GM18519 (cell line): Measurements from ENCODE around the gene KRI1.
"Not testable (repeated sequence)": the region's sequence is repeated elsewhere in the genome, so short reads cannot be mapped to it uniquely, and the experiment has no call there.

ENCODE experiments used
- ATAC-seq: cut with Tn5 transposase; IDR thresholded peaks from one replicate; pipeline ENCODE4 v1.9.1; 2021; ENCODE audit warnings: mild to moderate bottlenecking, moderate library complexity; ENCODE audit not compliant: unreplicated experiment, low FRiP score

Gene KRI1

DNA sequence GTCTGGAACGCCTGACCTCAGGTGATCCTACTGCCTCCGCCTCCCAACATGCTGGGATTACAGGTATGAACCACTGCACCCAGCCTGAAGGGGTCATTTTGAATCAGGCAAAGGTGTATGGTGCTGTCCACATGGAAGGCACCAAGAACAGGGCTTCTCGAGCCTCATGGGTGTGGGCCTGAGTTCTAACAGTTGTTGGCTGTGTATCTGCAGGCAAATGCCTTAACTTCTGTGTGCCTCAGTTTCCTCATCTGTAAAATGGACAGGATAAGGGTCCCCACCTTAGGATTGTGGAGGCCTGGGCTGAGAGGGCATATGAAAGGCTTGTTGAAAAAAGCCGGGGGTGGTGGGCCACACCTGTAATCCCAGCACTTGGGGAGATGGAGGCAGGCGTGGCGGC, 12.1 kb upstream of the KRI1 start:
- no peak for ATAC-seq

- ATAC-seq: no peak
Observed at GRCh38 chr19:10575011-10575716, 9.4 kb upstream of the KRI1 start.

DNA sequence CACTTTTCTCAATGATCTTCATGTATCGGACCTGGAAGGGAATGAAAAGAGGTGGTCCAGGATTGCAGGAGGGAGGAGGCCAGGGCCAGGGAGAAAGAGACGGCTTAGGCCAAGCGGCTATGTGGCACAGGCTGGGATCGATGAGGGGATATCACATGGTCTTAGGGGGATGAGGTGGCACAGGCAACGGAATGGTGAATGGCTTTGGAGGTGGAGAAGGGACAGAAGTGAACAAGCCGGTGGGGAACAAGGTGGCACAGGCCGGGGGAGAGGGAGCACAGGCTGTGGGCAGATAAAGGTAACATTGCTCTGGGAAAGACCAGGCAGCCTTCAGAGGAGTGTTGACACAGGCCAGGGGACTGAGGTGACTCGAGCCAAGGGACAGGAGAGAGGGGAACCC, 8.7 kb upstream of the KRI1 start:
- ATAC-seq: no peak

DNA sequence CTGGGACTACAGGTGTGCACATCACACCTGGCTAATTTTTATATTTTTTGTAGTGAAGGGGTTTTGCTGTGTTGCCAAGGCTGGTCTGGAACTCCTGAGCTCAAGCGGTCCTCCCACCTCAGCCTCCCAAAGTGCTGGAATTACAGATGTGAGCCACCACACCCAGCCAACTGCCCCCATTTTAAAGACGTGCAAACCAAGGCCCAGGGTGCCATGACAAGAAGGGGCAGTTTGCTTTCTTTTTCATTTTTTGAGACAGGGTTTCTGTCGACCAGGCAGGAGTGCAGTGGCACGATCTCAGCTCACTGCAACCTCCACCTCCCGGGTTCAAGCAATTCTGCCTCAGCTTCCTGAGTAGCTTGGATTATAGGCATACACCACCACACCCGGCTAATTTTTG, 8.0 kb upstream of the KRI1 start:
- not testable (repeated sequence) for ATAC-seq

DNA sequence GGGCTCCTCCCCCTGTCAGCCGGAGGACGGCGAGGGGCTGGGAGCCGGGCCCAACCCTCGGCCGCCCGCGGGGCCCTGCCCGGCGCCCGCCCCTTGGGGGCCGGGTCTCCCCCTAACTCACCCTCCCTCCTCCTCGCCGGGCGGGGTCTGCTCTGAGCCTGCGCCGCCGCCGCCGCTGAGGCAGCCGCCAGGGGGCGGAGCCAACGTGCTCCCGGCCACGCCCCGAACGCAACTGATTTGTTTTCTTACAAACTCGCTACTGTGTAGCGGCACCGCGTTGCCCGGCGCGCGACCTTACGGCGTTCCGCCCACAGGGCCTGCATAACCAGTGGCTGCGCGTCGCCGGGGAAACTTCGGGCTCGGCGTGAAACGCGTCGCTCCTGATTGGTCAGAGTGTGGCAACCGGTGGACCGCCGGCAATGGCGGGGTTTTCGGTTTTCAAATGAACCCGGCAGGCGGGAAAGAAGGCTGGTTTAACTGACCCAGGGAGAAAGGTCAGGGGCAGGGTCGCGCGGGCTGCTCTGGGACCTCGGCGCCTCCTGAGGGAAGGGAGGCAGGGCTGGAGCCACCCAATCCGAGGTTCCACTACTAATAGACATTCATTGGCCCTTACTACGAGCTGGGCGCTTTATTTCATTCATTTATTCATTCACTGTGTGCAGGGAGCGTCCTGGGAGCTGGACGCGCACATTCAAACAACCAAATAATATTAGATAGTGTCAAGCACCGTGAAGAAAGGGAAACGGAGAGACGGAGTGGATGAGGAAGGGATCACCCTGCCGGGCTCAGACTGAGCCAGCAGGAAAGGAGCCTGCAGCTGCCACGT, 3.2 kb upstream of the KRI1 start, which contains the start of gene CDKN2D:
TSS of gene CDKN2D (minus strand) at position 154 of the 826 bp plus-strand sequence. CDS start 326 bp downstream, outside the sequence.
- ATAC-seq: peak; percentile 65

- ATAC-seq: no peak
Observed at GRCh38 chr19:10568062-10568825, 2.4 kb upstream of the KRI1 start.

GRCh38 chr19:10567656-10568055, 1.8 kb upstream of the KRI1 start:
- no peak for ATAC-seq

- ATAC-seq: no peak
Observed at GRCh38 chr19:10566658-10567410, 1.0 kb upstream of the KRI1 start.

DNA sequence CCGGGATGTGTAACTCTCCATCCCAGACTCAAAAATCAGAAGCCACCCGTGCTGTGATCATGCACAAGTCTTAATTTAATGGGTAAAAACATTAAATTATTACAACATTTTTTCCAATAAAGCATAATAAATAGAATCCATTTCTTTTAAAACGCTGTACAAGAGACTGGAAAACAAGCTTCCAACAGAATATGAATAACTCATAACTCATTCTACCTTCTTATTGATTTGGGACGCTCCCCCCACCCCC, 523 bp upstream of the KRI1 start:
- no peak for ATAC-seq

DNA sequence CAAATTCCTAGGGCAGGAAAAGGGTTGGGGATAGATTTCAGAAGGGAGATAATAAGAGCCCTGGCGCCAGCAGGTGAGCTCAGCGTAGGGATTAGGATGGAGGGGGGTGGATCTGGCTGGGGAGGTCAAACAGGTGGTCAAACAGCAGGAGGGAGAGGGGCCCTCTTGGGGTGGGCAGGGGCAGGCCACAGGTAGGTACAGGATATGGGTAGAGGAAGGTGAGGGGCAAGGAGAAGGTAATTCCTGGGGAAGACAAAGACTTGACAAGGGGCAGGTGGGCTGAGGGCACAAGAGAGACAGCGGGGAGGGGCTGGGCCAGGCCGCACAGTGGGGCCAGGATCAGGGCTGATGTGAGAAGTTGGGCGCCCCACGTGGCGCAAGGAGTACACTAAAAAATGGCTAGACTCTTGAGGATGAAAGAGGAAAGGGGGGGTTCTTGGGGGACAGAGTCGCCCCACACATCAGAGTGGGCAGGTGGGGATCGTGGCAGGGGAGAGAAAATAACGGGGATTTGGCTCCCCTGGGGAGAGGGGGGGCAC, 713 bp downstream of the KRI1 start:
- no peak for ATAC-seq

- ATAC-seq: no peak
Observed at GRCh38 chr19:10562609-10563008, 3.2 kb downstream of the KRI1 start.

DNA sequence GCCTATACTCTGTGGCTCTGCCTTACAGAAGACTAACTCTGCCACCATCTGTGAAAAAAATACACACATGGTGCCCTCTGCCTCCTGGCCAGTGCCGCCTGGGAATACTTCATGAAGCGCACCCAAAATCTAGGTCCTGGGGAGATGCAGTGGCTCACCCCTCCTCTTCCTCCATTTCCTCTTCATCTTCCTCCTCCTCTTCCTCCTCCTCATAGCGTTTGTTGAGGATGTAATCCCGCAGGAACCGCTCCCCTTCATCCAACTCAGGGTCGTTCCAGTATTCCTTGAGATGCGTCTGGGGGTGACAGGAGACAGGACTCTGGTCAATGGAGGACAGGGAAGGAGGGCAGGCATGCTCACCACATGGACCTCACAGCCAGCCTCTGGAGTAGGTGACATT, 5.7 kb downstream of the KRI1 start:
- no peak for ATAC-seq

DNA sequence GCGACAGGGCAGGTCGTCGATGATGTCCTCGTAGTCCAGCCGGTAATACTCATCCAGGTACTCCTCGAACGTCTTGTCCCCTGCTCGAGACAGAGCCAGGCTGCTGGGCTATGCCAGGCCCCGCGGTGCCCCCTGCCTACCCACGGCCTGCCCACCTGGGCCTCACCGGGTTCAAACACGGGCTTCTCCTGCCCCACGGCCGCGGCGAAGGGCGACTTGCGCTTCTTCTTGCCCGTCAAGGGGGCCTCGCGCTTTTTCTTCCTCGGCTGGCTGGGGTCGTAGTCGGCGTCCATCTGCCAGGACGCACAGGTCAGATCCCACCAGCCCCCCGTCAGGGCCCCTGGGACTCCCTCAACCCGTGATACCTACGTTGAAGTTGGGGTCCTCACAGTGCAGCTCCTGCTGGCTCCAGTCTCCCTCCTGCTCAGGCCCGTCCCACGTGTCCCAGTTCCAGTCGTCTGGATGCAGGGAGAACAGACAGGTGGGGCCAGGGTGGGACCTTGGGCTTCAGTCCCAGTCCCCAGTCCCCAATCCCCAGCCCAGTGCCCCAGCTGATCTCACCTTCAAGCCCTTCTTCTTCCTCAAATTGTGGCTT, 8.1 kb downstream of the KRI1 start:
- ATAC-seq: no peak

GRCh38 chr19:10555610-10555973, 10.2 kb downstream of the KRI1 start:
- no peak for ATAC-seq

GRCh38 chr19:10554760-10555609, 10.8 kb downstream of the KRI1 start:
- ATAC-seq: no peak

DNA sequence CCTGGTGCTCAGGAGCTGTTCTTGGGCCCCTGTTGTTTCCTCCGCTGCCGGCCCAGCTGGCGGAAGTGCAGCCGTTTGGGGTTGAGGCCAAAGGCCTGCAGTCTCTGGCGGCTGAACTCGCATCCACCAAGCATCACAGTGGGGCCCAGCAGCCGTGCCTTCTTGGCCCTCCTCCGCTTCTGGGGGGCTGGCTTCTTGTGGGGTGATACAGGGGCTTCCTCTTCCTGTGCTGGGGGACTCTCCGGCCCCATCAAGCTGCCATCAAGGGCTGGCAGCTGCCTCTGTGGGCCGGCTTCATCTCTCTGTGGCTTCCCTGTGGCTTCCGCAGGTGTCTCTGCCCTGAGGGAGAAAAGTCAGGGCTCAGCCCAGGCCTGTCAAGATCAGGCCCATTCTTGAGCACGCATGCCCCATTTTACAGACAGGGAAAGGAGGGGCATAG, 11.8 kb downstream of the KRI1 start:
- ATAC-seq: no peak

DNA sequence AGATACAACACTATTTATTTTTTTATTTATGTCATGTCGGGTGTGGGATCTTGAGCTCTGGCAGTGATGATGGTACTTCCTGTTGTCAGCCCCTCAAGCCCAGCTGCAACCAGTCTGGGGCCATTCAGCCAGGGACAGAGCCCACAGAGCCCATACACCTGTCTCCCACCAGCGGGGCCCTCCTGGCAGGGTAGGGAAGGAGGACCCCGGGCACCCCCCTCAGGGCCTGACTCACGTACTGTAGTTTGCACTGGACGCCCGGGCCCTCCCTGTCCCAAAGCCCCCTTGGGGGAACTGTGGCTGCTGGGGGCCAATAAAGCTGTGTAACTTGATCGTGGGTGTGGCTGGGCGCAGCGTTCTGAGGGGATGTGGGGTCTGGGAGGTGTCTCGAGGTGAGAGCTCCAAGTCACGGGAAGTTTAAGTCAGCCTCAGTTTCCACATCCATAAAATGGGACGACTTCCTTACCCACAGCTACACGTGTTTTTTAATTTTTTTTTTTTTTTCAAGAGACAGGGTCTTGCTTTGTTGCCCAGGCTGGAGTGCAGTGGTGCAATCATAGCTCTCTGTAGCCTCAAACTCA, 12.6 kb downstream of the KRI1 start:
- no peak for ATAC-seq

DNA sequence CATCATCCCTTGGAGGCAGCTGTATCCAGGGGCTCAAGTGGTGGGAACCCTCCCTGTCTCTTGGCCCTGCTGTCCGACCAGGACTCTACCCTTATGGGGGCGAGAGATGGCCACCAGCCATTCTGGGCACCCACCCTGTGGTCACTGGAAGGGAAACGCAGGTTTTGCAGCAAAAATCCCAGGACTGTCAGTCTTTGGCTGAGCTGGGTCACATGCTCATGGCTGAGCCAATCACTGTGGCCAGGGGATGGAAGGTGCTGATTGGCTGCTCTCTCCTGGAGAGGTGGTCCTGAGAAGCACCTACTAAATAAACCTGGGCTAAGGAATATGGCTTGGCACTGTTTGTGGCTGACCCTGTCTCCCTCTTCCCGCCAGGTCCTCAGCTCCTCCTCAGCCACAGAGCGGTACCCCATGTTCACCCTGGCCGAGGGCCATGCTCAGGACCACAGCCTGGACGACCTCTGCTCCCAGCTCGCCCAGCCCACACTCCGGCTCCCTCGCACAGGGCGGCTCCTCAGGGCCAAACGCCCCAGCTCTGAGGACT, 13.2 kb downstream of the KRI1 start:
- ATAC-seq: no peak
